ENCODE measurements around the gene ZNF277. TPM values are rescaled to one million over a fixed set of nuclear protein-coding genes. Genes with fewer than 3 reads are reported as not detected.

Gene ZNF277
- total RNA-seq, 1 experiment from 2014 or later = 13.1 TPM

- Histone ChIP-seq H3K79me1 (ENCODE audit: insufficient read depth, low read depth, low read length, poor library complexity, severe bottlenecking) (no peaks in the 10 kb centered on the region), H4K20me1 (ENCODE audit: control insufficient read depth, insufficient read depth, insufficient read length) (no peaks in the 10 kb centered on the region), H2BK5ac (ENCODE audit: insufficient read length, low read length) (no peak overlapping the region), H2BK20ac (ENCODE audit: low read depth, low read length, poor library complexity, severe bottlenecking) (no peak overlapping the region), H3K23me2 (ENCODE audit: insufficient read length, low read depth, low read length, poor library complexity, severe bottlenecking) (no peaks in the 10 kb centered on the region), H4K8ac (replicated peaks; ENCODE audit: insufficient read length, low read depth, low read length) (no peak overlapping the region), H3K4ac (ENCODE audit: low read depth, low read length) (no peak overlapping the region), H3K79me2 (ENCODE audit: insufficient read depth, low read length) (no peaks in the 10 kb centered on the region), H3K27me3 (ENCODE audit: insufficient read depth, low read length) (no peaks in the 10 kb centered on the region), H4K5ac (ENCODE audit: insufficient read length, low read depth, low read length) (no peak overlapping the region), H3K4me1 (ENCODE audit: insufficient read depth, low read length) (no peaks in the 10 kb centered on the region), H3K4me2 (ENCODE audit: insufficient read depth, insufficient read length, low read length) (no peak overlapping the region), H2BK15ac (ENCODE audit: low read depth, low read length) (no peak overlapping the region), H3K14ac (ENCODE audit: insufficient read depth, low read length) (no peak overlapping the region), H4K91ac (ENCODE audit: insufficient read length, low read depth, low read length) (no peak overlapping the region), H2AFZ (ENCODE audit: low read length) (no peak overlapping the region), H3K9me3 (ENCODE audit: control insufficient read depth, low read depth, low read length) (no peaks in the 10 kb centered on the region), H3K27ac (ENCODE audit: insufficient read length, low read depth, low read length) (no peak overlapping the region), H3K56ac (ENCODE audit: insufficient read length, low read depth, low read length) (no peak overlapping the region), H2BK120ac (ENCODE audit: low read depth, low read length, poor library complexity, severe bottlenecking) (no peak overlapping the region), H3K18ac (ENCODE audit: insufficient read length, low read depth, low read length) (no peak overlapping the region), H2AK5ac (ENCODE audit: insufficient read length, low read length) (no peak overlapping the region), H3T11ph (ENCODE audit: low read length) (no peak overlapping the region), H3K23ac (ENCODE audit: insufficient read length, low read depth, low read length) (no peak overlapping the region), H2BK12ac (ENCODE audit: insufficient read length, low read depth, low read length) (no peak overlapping the region), H3K9ac (ENCODE audit: extremely low read depth, insufficient read length, low read length) (no peak overlapping the region)
- no peak for TF ChIP-seq CTCF (conservative IDR thresholded peaks at IDR 0.05)
- H3K4me3 Mint-ChIP-seq = no peak overlapping the region
- DNase-seq = no peak
- WGBS (ENCODE audit: extremely low coverage, insufficient read length, low lambda C conversion rate) = no CpG with 5 or more reads among the region's 2 CpGs
- H3K27ac Mint-ChIP-seq = no peak overlapping the region
- 0 out of 5 replicates have a peak, but pooled peaks cover 0 to under 1% of the 10 kb centered on the region in 2 experiments for H3K9me3 Mint-ChIP-seq
- H3K36me3 Mint-ChIP-seq (ENCODE audit: insufficient read depth in 1 of 3, low read depth in 3 of 3) = peaks cover 0 to 3% (median 0%) of the 10 kb centered on the region in 3 experiments; a peak in 2 of 7 replicates
- H3K4me1 Mint-ChIP-seq = peaks cover 0 to 3% of the 10 kb centered on the region in 2 experiments; a peak in 2 of 4 replicates
- no peaks in the 10 kb centered on the region for H3K27me3 Mint-ChIP-seq (ENCODE audit: low read depth)
Measured at GRCh38 chr7:112302566-112302965, 96.1 kb downstream of the ZNF277 start.

All from H9 (cell line).